ENCODE measurements around the gene PPP1R7. TPM values are rescaled to one million over a fixed set of nuclear protein-coding genes. Genes with fewer than 3 reads are reported as not detected.

PPP1R7 gene
- total RNA-seq, 1 experiment from 2014 or later = 45.4 TPM

DNA sequence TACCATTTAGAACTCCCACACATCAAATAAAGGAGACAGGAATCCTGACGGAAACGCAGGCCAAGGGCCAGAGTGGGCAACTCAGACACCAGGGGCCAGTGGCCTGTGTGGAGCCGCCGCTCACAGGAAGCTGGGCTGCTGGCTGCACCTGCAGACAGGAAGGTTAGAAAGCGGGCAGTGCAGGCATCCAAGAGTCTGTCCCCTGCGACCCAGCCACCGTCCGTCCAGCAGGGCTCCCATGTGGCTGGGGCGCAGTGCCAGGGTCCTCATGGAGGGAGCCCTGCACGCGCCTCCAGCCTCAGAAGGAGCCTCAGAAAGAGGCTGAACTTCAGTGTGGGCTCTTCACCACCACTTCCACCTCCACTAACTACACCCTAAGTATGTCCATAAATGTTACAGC is 35.7 kb downstream of the PPP1R7 start:
- Histone ChIP-seq H3K27me3 (ENCODE audit: insufficient read depth, low read length) (no peaks in the 10 kb centered on the region), H2AFZ (ENCODE audit: low read depth, low read length, poor library complexity, severe bottlenecking) (no peak overlapping the region), H4K20me1 (ENCODE audit: insufficient read depth) (no peaks in the 10 kb centered on the region), H3K4me3 (replicated peaks in 1 of 2; ENCODE audit: low read depth in 1 of 2, low read length in 2 of 2) (no peak overlapping the region), H3K4me1 (ENCODE audit: control insufficient read depth in 1 of 2, insufficient read depth in 2 of 2, low read length in 2 of 2) (no peaks in the 10 kb centered on the region), H3K4me2 (ENCODE audit: low read length) (no peak overlapping the region), H3K9me3 (ENCODE audit: control insufficient read depth in 1 of 2, insufficient read depth in 1 of 2, low read depth in 1 of 2, low read length in 2 of 2) (no peaks in the 10 kb centered on the region), H3K9ac (ENCODE audit: low read length) (no peak overlapping the region), H3K79me2 (ENCODE audit: insufficient read depth, low read length) (no peaks in the 10 kb centered on the region), H3K9me2 (ENCODE audit: insufficient read depth) (no peaks in the 10 kb centered on the region), H3K36me3 (ENCODE audit: control insufficient read depth in 1 of 2, insufficient read depth in 2 of 2, low read length in 2 of 2) (no peaks in the 10 kb centered on the region), H3K27ac (ENCODE audit: low read depth, low read length) (no peak overlapping the region)
- POLR2A ChIA-PET = no interaction called here
- RAD21 ChIA-PET (ENCODE audit: low non-redundant PET in 1 of 2, low total read pairs in 2 of 2, uncharacterized antibody in 2 of 2, unreplicated experiment in 2 of 2) = no interaction called here
- intact Hi-C loops (cut with micrococcal nuclease) = no loop called here
- ATAC-seq (no peak), DNase-seq (ENCODE audit: low read depth, low spot score) (no peak)
- CTCF ChIA-PET = no interaction called here
- TF ChIP-seq EZH2 (IDR thresholded peaks at IDR 0.05) = no peak
- TF ChIP-seq, protein P1, sequence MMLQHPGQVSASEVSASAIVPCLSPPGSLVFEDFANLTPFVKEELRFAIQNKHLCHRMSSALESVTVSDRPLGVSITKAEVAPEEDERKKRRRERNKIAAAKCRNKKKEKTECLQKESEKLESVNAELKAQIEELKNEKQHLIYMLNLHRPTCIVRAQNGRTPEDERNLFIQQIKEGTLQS (IDR thresholded peaks at IDR 0.05) = no peak
- TF ChIP-seq FOSL1 (IDR thresholded peaks at IDR 0.05; ENCODE audit: low read depth) = no peak
- TF ChIP-seq, protein P2, sequence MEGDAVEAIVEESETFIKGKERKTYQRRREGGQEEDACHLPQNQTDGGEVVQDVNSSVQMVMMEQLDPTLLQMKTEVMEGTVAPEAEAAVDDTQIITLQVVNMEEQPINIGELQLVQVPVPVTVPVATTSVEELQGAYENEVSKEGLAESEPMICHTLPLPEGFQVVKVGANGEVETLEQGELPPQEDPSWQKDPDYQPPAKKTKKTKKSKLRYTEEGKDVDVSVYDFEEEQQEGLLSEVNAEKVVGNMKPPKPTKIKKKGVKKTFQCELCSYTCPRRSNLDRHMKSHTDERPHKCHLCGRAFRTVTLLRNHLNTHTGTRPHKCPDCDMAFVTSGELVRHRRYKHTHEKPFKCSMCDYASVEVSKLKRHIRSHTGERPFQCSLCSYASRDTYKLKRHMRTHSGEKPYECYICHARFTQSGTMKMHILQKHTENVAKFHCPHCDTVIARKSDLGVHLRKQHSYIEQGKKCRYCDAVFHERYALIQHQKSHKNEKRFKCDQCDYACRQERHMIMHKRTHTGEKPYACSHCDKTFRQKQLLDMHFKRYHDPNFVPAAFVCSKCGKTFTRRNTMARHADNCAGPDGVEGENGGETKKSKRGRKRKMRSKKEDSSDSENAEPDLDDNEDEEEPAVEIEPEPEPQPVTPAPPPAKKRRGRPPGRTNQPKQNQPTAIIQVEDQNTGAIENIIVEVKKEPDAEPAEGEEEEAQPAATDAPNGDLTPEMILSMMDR (IDR thresholded peaks at IDR 0.05 in 2 of 3, conservative IDR thresholded peaks at IDR 0.05 in 1 of 3; ENCODE audit: borderline replicate concordance in 1 of 3, insufficient read depth in 1 of 3, low read depth in 2 of 3, low read length in 2 of 3) = no peak
- no peak for TF ChIP-seq JUND (IDR thresholded peaks at IDR 0.05)
- TF ChIP-seq TCF7L2 (IDR thresholded peaks at IDR 0.05; ENCODE audit: borderline replicate concordance, extremely low read depth, insufficient read depth, insufficient read length) = no peak
- TF ChIP-seq POLR2A (IDR thresholded peaks at IDR 0.05; ENCODE audit: borderline replicate concordance, extremely low read depth, insufficient read depth, insufficient read length) = no peak
- no peak for TF ChIP-seq ELF1 (IDR thresholded peaks at IDR 0.05; ENCODE audit: borderline replicate concordance, low read depth)
- no peak for TF ChIP-seq MAX (IDR thresholded peaks at IDR 0.05)
- no peak for TF ChIP-seq CBX3 (IDR thresholded peaks at IDR 0.05; ENCODE audit: low read depth)
- TF ChIP-seq YY1 (IDR thresholded peaks at IDR 0.05; ENCODE audit: extremely low read depth, insufficient replicate concordance, low read depth, low read length) = no peak
- no TSS peak for BruUV-seq (replicated peaks)

Measured in HCT116 (cell line).